Neural progenitor cell (in vitro differentiated cells): ENCODE data around the gene TPGS2. TPM values are rescaled to one million over a fixed set of nuclear protein-coding genes. Genes with fewer than 3 reads are reported as not detected.

Source experiments
- DNase-seq: peaks from one replicate; pipeline ENCODE4 v3.0.0-alpha.2; 2016; ENCODE audit warnings: low spot score
- H2AFZ ChIP-seq: fragments of 200-600 bp; sonication (generic); replicated peaks from 2 replicates; pipeline ENCODE4 v1.6.1; 2016; ENCODE audit warnings: antibody characterized with exemption
- H3F3A ChIP-seq: fragments of 200-600 bp; sonication (generic); 2 replicates; pipeline ENCODE4 v1.6.1; 2016; ENCODE audit warnings: antibody characterized with exemption, low read depth
- H3K27ac ChIP-seq: fragments of 200-600 bp; sonication (generic); 2 replicates; pipeline ENCODE4 v1.5.1; 2016; ENCODE audit warnings: mild to moderate bottlenecking
- H3K27me3 ChIP-seq: fragments of 200-600 bp; sonication (generic); 2 replicates; pipeline ENCODE4 v1.6.1; 2016; ENCODE audit warnings: mild to moderate bottlenecking, moderate library complexity
- H3K36me3 ChIP-seq: fragments of 200-600 bp; sonication (generic); 2 replicates; pipeline ENCODE4 v1.5.1; 2016
- H3K4me1 ChIP-seq: fragments of 200-600 bp; sonication (generic); 2 replicates; pipeline ENCODE4 v1.6.1; 2016; ENCODE audit warnings: mixed run types
- H3K4me2 ChIP-seq: fragments of 200-600 bp; sonication (generic); 2 replicates; pipeline ENCODE4 v1.6.1; 2016
- H3K4me3 ChIP-seq: fragments of 200-600 bp; sonication (generic); 2 replicates; pipeline ENCODE4 v1.5.1; 2016
- H3K79me2 ChIP-seq: fragments of 200-600 bp; sonication (generic); 2 replicates; pipeline ENCODE4 v1.6.1; 2016; ENCODE audit warnings: low read depth
- H3K9ac ChIP-seq: fragments of 200-600 bp; sonication (generic); 2 replicates; pipeline ENCODE4 v1.6.1; 2016
- H3K9me3 ChIP-seq: fragments of 200-600 bp; sonication (generic); 2 replicates; pipeline ENCODE4 v1.5.1; 2016; ENCODE audit warnings: low read depth
- H4K20me1 ChIP-seq: fragments of 200-600 bp; sonication (generic); 2 replicates; pipeline ENCODE4 v1.6.1; 2016; ENCODE audit warnings: low read depth
- H3K27ac Mint-ChIP-seq: 3 replicates; pipeline ENCODE4 v1.8.0; 2021; ENCODE audit warnings: mixed read lengths
- H3K27me3 Mint-ChIP-seq: 2 replicates; pipeline ENCODE4 v1.8.0; 2022; ENCODE audit warnings: low read depth, mild to moderate bottlenecking, inconsistent platforms, moderate library complexity, mixed read lengths; ENCODE audit not compliant: insufficient read depth
- H3K36me3 Mint-ChIP-seq: 3 replicates; pipeline ENCODE4 v1.8.0; 2021; ENCODE audit warnings: mixed read lengths
- H3K4me1 Mint-ChIP-seq: 3 replicates; pipeline ENCODE4 v1.8.0; 2021; ENCODE audit warnings: mixed read lengths
- H3K4me3 Mint-ChIP-seq: 3 replicates; pipeline ENCODE4 v1.8.0; 2021; ENCODE audit warnings: mild to moderate bottlenecking, moderate library complexity, mixed read lengths
- H3K9me3 Mint-ChIP-seq: 3 replicates; pipeline ENCODE4 v1.8.0; 2020; ENCODE audit warnings: mixed read lengths
- CTCF ChIP-seq: fragments of 200-600 bp; sonication (generic); IDR thresholded peaks from 2 replicates; pipeline ENCODE4 v1.5.1; 2017; ENCODE audit warnings: antibody characterized with exemption, mild to moderate bottlenecking
- EZH2 ChIP-seq: fragments of 200-600 bp; sonication (generic); IDR thresholded peaks from 2 replicates; pipeline ENCODE4 v1.6.1; 2017; ENCODE audit warnings: antibody characterized with exemption, mild to moderate bottlenecking, moderate library complexity
- EZH2phosphoT487 ChIP-seq: fragments of 200-600 bp; sonication (generic); IDR thresholded peaks from 2 replicates; pipeline ENCODE4 v1.6.1; 2017; ENCODE audit warnings: antibody characterized with exemption
- total RNA-seq: library from RNA; depleted of rRNA; stranded (reverse); fragments of >200 nt; gene quantifications from 2 replicates; pipeline ENCODE4 v1.2.3, GENCODE V29; 2015; ENCODE audit warnings: low replicate concordance

The TPGS2 gene
- total RNA-seq, 1 donor from 2014 or later = 301 TPM

- H3K9me3 ChIP-seq = no peaks in the 10 kb centered on the region
- no peak overlapping the region for H2AFZ ChIP-seq
- H3K4me1 ChIP-seq = peaks cover 13% of the 10 kb centered on the region
- peaks cover 65% of the 10 kb centered on the region for H4K20me1 ChIP-seq
- no peak overlapping the region for H3K4me3 ChIP-seq
- H3K4me1 Mint-ChIP-seq = peaks cover 10% of the 10 kb centered on the region
- H3K9me3 Mint-ChIP-seq = no peaks in the 10 kb centered on the region
- no peaks in the 10 kb centered on the region for H3K27me3 Mint-ChIP-seq
- no peak for DNase-seq
- H3K36me3 Mint-ChIP-seq = peaks cover 23% of the 10 kb centered on the region
- H3K27ac Mint-ChIP-seq = no peak overlapping the region
- no peaks in the 10 kb centered on the region for H3K27me3 ChIP-seq
- no peak for TF ChIP-seq EZH2phosphoT487
- no peak for TF ChIP-seq EZH2
- no peak for TF ChIP-seq CTCF
- H3K4me3 Mint-ChIP-seq = no peak overlapping the region
- H3K36me3 ChIP-seq = peaks cover 9% of the 10 kb centered on the region
- peaks cover 9% of the 10 kb centered on the region for H3F3A ChIP-seq
- peaks cover 14% of the 10 kb centered on the region for H3K79me2 ChIP-seq
- H3K4me2 ChIP-seq = no peak overlapping the region
- no peak overlapping the region for H3K27ac ChIP-seq
- no peak overlapping the region for H3K9ac ChIP-seq
Observed at GRCh38 chr18:36812678-36813077, 16.1 kb downstream of the TPGS2 start.

- H3K27ac Mint-ChIP-seq = no peak overlapping the region
- no peak overlapping the region for H3K4me2 ChIP-seq
- H3K4me3 Mint-ChIP-seq = no peak overlapping the region
- H3K9ac ChIP-seq = no peak overlapping the region
- H3K79me2 ChIP-seq = peaks cover 15% of the 10 kb centered on the region
- no peaks in the 10 kb centered on the region for H3K27me3 Mint-ChIP-seq
- TF ChIP-seq EZH2 = no peak
- TF ChIP-seq CTCF = no peak
- TF ChIP-seq EZH2phosphoT487 = no peak
- H3K4me1 ChIP-seq = peaks cover 13% of the 10 kb centered on the region
- H4K20me1 ChIP-seq = peaks cover 65% of the 10 kb centered on the region
- H3K36me3 Mint-ChIP-seq = peaks cover 28% of the 10 kb centered on the region
- H3K9me3 Mint-ChIP-seq = no peaks in the 10 kb centered on the region
- no peaks in the 10 kb centered on the region for H3K27me3 ChIP-seq
- peaks cover 9% of the 10 kb centered on the region for H3K36me3 ChIP-seq
- no peak for DNase-seq
- peaks cover 10% of the 10 kb centered on the region for H3K4me1 Mint-ChIP-seq
- no peak overlapping the region for H2AFZ ChIP-seq
- H3F3A ChIP-seq = peaks cover 9% of the 10 kb centered on the region
- no peak overlapping the region for H3K27ac ChIP-seq
- no peaks in the 10 kb centered on the region for H3K9me3 ChIP-seq
- H3K4me3 ChIP-seq = no peak overlapping the region
Observed at GRCh38 chr18:36811955-36812354, 16.8 kb downstream of the TPGS2 start.

GRCh38 chr18:36811430-36811829, 17.4 kb downstream of the TPGS2 start:
- peaks cover 9% of the 10 kb centered on the region for H3F3A ChIP-seq
- Mint-ChIP-seq H3K4me3 (no peak overlapping the region), H3K9me3 (no peaks in the 10 kb centered on the region), H3K4me1 (peaks cover 10% of the 10 kb centered on the region), H3K36me3 (peaks cover 29% of the 10 kb centered on the region), H3K27me3 (no peaks in the 10 kb centered on the region), H3K27ac (no peak overlapping the region)
- no peak overlapping the region for H3K9ac ChIP-seq
- peaks cover 64% of the 10 kb centered on the region for H4K20me1 ChIP-seq
- H3K79me2 ChIP-seq = peaks cover 15% of the 10 kb centered on the region
- H3K27me3 ChIP-seq = no peaks in the 10 kb centered on the region
- peaks cover 13% of the 10 kb centered on the region for H3K4me1 ChIP-seq
- no peak overlapping the region for H3K4me2 ChIP-seq
- H3K4me3 ChIP-seq = no peak overlapping the region
- H3K9me3 ChIP-seq = no peaks in the 10 kb centered on the region
- H3K36me3 ChIP-seq = peaks cover 9% of the 10 kb centered on the region
- no peak overlapping the region for H2AFZ ChIP-seq
- no peak for TF ChIP-seq EZH2phosphoT487
- TF ChIP-seq EZH2 = no peak
- TF ChIP-seq CTCF = no peak
- no peak overlapping the region for H3K27ac ChIP-seq
- no peak for DNase-seq
